Measurements from ENCODE around the gene ABCA9.

GRCh38 chr17:69105907-69106730 is 45.4 kb upstream of the ABCA9 start:
- TF ChIP-seq CTCF (optimal IDR thresholded peaks at IDR 0.05 in 1 of 3, IDR thresholded peaks at IDR 0.05 in 1 of 3, conservative IDR thresholded peaks at IDR 0.05 in 1 of 3; ENCODE audit: extremely low read depth in 1 of 3, insufficient read depth in 2 of 3, low read length in 3 of 3) (no peak), EZH2 (IDR thresholded peaks at IDR 0.05; ENCODE audit: low read length) (no peak)

Measured in keratinocyte (primary cell).